HG02938 (cell line): ENCODE results near the gene LGI4.
"Not testable (repeated sequence)": the region's sequence is repeated elsewhere in the genome, so short reads cannot be mapped to it uniquely, and the experiment has no call there.

Source experiments
- ATAC-seq: cut with Tn5 transposase; IDR thresholded peaks from one replicate; pipeline ENCODE4 v1.9.1; 2021; ENCODE audit warnings: mild to moderate bottlenecking, moderate library complexity; ENCODE audit not compliant: unreplicated experiment

Gene LGI4

GRCh38 chr19:35142606-35143230, 7.9 kb upstream of the LGI4 start:
- ATAC-seq: no peak

GRCh38 chr19:35141837-35142605, 7.2 kb upstream of the LGI4 start:
- no peak for ATAC-seq

- no peak for ATAC-seq
Observed at GRCh38 chr19:35140962-35141836, 6.3 kb upstream of the LGI4 start.

- ATAC-seq: no peak
Observed at GRCh38 chr19:35140207-35140961, 5.5 kb upstream of the LGI4 start.

GRCh38 chr19:35138305-35138892, 3.5 kb upstream of the LGI4 start, which contains the start of gene FXYD1:
TSS of gene FXYD1 (plus strand) at chr19:35138824. CDS start at chr19:35140080, 1,256 bp downstream.
- ATAC-seq: no peak

GRCh38 chr19:35136977-35137702, 2.3 kb upstream of the LGI4 start:
- no peak for ATAC-seq

- no peak for ATAC-seq
Observed at GRCh38 chr19:35136231-35136630, 1.4 kb upstream of the LGI4 start.

- no peak for ATAC-seq
Observed at GRCh38 chr19:35135389-35135909, 590 bp upstream of the LGI4 start.

- ATAC-seq: no peak
Observed at GRCh38 chr19:35133826-35134225, 1.0 kb downstream of the LGI4 start.

GRCh38 chr19:35132254-35132653, 2.6 kb downstream of the LGI4 start:
- no peak for ATAC-seq

- ATAC-seq: no peak
Observed at GRCh38 chr19:35130761-35131720, 3.8 kb downstream of the LGI4 start.

- not testable (repeated sequence) for ATAC-seq
Observed at GRCh38 chr19:35129724-35130274, 5.1 kb downstream of the LGI4 start.

- ATAC-seq: no peak
Observed at GRCh38 chr19:35128398-35129057, 6.3 kb downstream of the LGI4 start.

- ATAC-seq: no peak
Observed at GRCh38 chr19:35127871-35128270, 7.0 kb downstream of the LGI4 start.

- no peak for ATAC-seq
Observed at GRCh38 chr19:35126624-35126959, 8.3 kb downstream of the LGI4 start.

- ATAC-seq: no peak
Observed at GRCh38 chr19:35125749-35126623, 8.9 kb downstream of the LGI4 start.

GRCh38 chr19:35125270-35125717, 9.6 kb downstream of the LGI4 start:
- no peak for ATAC-seq
